Endothelial cell (in vitro differentiated cells): ENCODE measurements around the gene LRRC56. TPM values are rescaled to one million over a fixed set of nuclear protein-coding genes. Genes with fewer than 3 reads are reported as not detected.

Source experiments
- DNase-seq: peaks from one replicate; pipeline ENCODE4 v3.0.0; 2021; ENCODE audit warnings: low spot score
- H3K27ac Mint-ChIP-seq: one replicate; pipeline ENCODE4 v1.8.0; 2021; ENCODE audit warnings: mixed read lengths, inconsistent platforms; ENCODE audit not compliant: unreplicated experiment
- H3K27me3 Mint-ChIP-seq: one replicate; pipeline ENCODE4 v1.8.0; 2021; ENCODE audit warnings: mild to moderate bottlenecking, moderate library complexity, mixed read lengths, inconsistent platforms; ENCODE audit not compliant: unreplicated experiment
- H3K36me3 Mint-ChIP-seq: one replicate; pipeline ENCODE4 v1.8.0; 2021; ENCODE audit warnings: mild to moderate bottlenecking, low read depth, mixed read lengths, inconsistent platforms; ENCODE audit not compliant: unreplicated experiment
- H3K4me1 Mint-ChIP-seq: one replicate; pipeline ENCODE4 v1.8.0; 2021; ENCODE audit warnings: mild to moderate bottlenecking, mixed read lengths, inconsistent platforms; ENCODE audit not compliant: unreplicated experiment
- H3K4me3 Mint-ChIP-seq: one replicate; pipeline ENCODE4 v1.8.0; 2021; ENCODE audit warnings: mild to moderate bottlenecking, mixed read lengths, inconsistent platforms; ENCODE audit not compliant: unreplicated experiment
- H3K9me3 Mint-ChIP-seq: one replicate; pipeline ENCODE4 v1.8.0; 2021; ENCODE audit warnings: mixed read lengths, inconsistent platforms; ENCODE audit not compliant: unreplicated experiment
- CTCF ChIP-seq: fragments of 200-600 bp; sonication (generic); IDR thresholded peaks from one replicate; pipeline ENCODE4 v1.5.0; 2021; ENCODE audit warnings: antibody characterized with exemption; ENCODE audit not compliant: unreplicated experiment
- total RNA-seq: library from RNA; stranded (reverse); fragmentation: NEBNext Ultra II Directional; extraction: Animal tissue kit (Norgen Biotek cat#: 25700); gene quantifications from one replicate; pipeline ENCODE4 v1.2.1, GENCODE V29; 2021; ENCODE audit not compliant: unreplicated experiment

LRRC56 gene
- total RNA-seq, 1 donor from 2014 or later, result 2.6 TPM

DNA sequence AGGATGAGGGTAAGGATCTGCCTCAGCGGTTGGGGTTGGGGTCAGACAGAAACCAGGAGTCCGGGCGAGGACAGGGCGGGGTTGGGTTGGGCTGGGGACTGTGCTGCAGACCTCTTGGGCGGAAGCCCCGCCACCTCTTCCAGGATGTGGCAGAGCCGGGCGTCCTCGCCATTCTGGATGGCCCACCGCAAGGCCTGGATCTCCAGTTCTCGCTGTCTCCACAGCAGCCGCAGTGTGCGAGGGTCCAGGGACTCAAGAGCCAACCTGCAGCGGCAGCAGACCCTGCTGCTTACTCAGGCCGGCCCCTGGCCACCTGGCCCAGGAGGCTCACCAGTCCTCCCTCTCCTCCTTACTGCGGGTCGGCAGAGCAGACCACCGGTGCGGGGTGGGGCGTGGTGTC lies 21.2 kb downstream of the LRRC56 start:
- H3K9me3 Mint-ChIP-seq, result no peaks in the 10 kb centered on the region
- peaks cover 3% of the 10 kb centered on the region for H3K4me1 Mint-ChIP-seq
- peaks cover 18% of the 10 kb centered on the region for H3K27me3 Mint-ChIP-seq
- H3K36me3 Mint-ChIP-seq, result peaks cover 3% of the 10 kb centered on the region
- H3K4me3 Mint-ChIP-seq, result no peak overlapping the region
- TF ChIP-seq CTCF, result no peak
- DNase-seq, result no peak
- no peak overlapping the region for H3K27ac Mint-ChIP-seq

DNA sequence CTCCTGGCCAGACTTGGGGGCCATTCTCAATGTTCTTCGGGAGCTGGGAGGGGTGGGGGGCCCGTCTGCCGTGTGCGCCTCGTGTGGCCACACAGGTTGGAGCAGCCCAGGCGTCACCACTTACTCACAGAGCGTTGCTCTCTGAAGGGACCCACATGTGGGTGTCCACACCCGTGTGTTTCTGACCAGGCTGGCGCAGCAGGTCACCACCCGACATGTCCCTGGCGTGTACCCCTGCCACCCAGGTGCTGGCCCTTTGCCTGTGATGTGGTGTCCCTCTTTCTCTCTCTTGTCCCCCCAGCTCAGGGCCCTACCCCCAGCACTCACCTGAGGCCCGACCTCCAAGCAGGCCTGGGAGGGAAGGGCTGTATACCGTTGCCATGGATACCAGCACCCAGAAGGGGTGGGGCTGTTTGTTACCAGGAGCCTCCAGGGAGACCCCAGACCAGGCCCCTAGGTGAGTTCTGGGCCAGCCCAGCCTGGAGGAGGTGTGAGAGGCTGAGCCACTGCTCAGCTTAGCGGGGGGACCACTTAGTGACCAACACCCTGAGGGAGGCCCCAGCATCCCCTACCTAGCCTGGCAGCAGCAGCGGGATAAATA lies 21.8 kb downstream of the LRRC56 start:
- Mint-ChIP-seq H3K27me3 (peaks cover 16% of the 10 kb centered on the region), H3K36me3 (peaks cover 3% of the 10 kb centered on the region), H3K27ac (no peak overlapping the region), H3K9me3 (no peaks in the 10 kb centered on the region), H3K4me3 (no peak overlapping the region), H3K4me1 (peaks cover 3% of the 10 kb centered on the region)
- TF ChIP-seq CTCF, result no peak
- no peak for DNase-seq

DNA sequence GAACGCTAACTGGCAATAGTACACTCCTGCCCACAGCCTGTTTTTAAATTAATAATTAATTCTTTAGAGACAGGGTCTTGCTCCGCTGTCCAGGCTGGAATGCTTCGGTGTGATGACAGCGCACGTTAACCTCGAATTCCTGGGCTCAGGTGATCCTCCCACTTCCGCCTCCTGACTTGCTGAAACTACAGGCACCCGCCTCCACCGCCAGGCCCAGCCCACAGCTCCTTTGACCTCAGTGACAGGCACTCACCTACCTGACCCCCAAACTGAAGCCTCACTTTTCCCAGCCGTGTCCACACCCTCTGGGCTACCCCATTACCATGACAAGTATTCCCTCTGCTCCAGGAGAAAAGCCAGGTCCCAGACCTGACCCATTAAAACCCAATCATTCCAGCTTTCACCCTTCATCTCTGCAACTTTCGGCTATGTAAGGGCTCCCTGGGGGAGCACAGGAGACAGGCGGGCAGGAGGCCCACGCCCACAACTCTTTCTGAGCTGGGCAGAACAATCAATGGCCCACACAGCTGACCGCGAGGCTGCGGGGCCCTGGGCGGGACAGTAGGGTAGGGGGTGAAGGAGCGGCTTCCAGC lies 22.5 kb downstream of the LRRC56 start:
- peaks cover 20% of the 10 kb centered on the region for H3K27me3 Mint-ChIP-seq
- peaks cover 3% of the 10 kb centered on the region for H3K36me3 Mint-ChIP-seq
- no peaks in the 10 kb centered on the region for H3K9me3 Mint-ChIP-seq
- peaks cover 3% of the 10 kb centered on the region for H3K4me1 Mint-ChIP-seq
- peak overlapping the region; percentile 9 for H3K27ac Mint-ChIP-seq
- DNase-seq, result no peak
- peak overlapping the region; percentile 87 for H3K4me3 Mint-ChIP-seq
- no peak for TF ChIP-seq CTCF

DNA sequence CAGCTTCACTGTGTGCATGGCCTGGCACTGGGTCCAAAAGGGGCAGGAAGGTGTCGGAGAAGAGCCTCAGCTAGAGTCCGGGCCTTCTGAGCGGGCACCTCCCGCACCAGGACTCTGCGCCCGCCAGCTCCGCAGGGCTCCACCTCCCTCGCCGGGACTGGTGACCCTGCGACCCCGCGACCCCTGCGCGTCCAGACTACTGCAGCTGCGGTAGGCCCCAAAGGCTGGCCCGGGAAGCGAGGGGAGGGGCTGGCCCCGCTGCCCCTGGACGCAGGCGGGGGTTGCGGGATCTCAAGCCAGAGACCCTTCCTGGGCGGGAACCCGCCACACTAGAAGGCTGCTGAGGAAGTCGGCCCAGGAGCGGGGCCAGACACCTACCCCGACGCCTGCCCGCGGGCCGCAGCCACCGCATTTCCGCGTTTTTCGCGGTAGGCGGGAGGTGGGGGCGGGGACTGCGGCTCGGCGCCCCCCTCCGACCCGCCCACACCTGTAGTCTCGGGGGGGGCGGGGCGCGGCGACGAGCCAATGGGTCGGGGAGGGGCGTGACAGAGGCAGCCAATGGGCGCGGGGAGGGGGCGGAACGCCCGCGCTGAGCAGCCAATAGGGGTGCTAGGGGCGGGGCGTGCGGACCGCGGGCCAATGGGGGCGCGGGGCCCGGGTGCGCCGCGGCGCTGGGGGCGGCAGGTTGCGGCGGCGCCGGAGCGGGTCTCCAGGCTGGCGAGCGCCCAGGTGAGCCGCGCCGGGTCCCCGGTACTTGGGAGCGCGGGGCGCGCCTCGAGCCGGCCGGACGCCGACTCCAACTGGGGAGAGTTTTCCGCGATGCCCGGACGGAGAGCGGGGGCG lies 23.2 kb downstream of the LRRC56 start, which contains the start of the genes LMNTD2 and RASSF7:
LMNTD2 (minus strand) TSS at position 434 of the 843 bp plus-strand sequence; CDS start at position 412, 22 bp downstream.
RASSF7 (plus strand) TSS at position 666 of the 843 bp plus-strand sequence. CDS start 799 bp downstream, outside the sequence.
- H3K9me3 Mint-ChIP-seq, result no peaks in the 10 kb centered on the region
- H3K27me3 Mint-ChIP-seq, result peaks cover 20% of the 10 kb centered on the region
- DNase-seq, result peak; percentile 96
- no peak for TF ChIP-seq CTCF
- peak within 1 kb of the TSS; percentile 9 for H3K27ac Mint-ChIP-seq
- peaks cover 3% of the 10 kb centered on the region for H3K36me3 Mint-ChIP-seq
- H3K4me1 Mint-ChIP-seq, result peaks cover 3% of the 10 kb centered on the region
- peak within 1 kb of the TSS; percentile 88 for H3K4me3 Mint-ChIP-seq
